GM18507 (cell line): ENCODE results near the gene WDR46.

Experiments
- DNase-seq: peaks from one replicate; pipeline ENCODE4 v3.0.0; 2011; ENCODE audit warnings: low read depth; ENCODE audit not compliant: insufficient read length; ENCODE audit errors: extremely low spot score
- FAIRE-seq: peaks from 2 replicates; lab custom pipeline; 2011; peaks lifted over from hg19 to GRCh38; lab: Jason Lieb, UNC

The WDR46 gene

DNA sequence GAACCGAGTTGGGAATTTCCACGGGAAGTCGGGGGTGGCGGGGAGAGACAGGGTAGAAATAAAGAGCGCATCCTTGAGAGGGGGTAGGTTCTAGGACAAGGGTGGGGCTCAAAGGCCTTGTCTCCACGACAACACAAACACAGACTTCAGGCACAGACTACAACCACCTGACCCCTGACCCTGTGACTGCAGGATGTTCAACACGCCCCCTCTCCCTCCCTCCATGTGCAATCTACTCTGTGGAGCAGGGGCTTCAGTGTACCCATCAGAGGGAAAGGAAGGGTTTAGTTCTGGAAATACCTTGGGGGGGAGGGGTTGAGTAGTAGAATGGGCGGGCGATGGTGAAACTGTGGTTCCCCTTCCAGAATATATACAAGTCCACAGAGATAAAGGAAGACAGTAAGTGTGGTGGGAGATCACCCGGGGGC is 25.5 kb upstream of the WDR46 start:
- no peak for DNase-seq
- FAIRE-seq = peak; percentile 67

DNA sequence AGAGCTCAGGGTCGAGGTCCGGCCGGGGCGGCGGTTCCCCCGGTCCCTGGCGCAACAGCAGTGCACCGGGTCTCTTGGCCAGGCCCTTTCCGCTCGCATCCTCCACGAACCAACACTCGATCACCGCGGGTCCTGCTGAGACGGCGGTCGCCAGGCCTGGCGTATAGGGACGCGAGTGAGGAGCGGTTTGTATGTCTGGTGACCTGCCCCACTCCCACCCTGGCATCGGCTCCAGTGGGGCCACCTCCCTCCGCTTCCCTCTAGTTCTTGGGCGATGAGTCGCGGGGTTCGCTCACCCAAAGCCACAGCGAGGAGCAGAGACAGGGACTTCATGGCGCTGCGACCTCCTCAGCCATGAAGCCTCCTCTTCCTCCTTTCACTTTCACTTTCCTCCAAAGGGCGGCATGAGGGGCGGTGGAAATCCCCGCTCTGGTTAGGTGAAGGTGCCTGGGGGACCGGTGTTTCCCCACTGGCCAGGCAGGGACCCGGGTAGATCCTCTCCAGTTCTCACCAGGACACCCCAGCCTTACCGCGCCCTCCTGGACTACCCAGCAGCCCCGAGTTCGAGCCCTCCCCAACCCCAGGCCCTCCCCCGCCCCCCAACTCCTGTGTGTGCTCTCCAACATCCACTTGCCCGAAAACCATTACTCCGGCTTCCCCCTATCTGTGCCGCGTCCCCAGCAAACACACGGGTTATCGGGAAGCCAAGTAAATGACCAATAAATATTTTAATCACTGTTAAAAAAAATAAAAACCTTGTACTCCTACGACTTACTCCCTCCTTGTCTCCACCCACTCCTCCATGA is 24.9 kb upstream of the WDR46 start, which contains the start of gene TAPBP:
Gene TAPBP (minus strand): TSS at position 370 of the 806 bp plus-strand sequence. CDS start 37 bp downstream, at position 333.
- peak; percentile 89 for FAIRE-seq

DNA sequence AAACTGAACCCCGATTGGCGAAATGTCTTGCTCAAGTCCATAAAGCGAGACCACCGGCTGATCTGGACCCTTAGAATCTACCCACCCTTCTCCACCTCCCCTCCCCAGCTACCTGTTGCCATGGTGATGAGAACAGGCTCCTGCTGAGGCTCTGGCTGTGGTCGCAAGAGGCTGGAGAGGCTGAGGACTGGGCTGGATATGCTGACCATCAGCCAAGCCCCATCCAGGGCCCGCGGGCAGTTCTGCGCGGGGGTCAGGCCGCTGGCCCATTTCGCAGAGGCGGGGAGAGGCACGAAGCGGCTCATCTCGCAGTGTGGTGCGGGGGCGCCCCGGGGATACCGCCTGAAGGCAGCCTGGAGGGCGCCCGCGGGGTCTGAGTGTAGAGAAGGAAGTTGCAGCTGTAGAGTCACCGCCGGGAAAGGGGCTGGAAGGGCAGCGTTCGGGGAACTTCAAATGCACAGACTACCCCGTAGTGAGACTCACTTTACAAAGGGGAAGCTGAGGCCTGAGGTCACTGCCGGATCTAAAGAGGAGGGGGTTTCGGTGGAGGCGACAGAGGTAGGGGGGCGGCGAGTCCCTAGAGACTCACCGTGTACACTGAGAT is 24.2 kb upstream of the WDR46 start:
- FAIRE-seq = no peak
- no peak for DNase-seq

More for the DNA sequence above, 24.9 kb upstream of the WDR46 start, which contains the start of gene TAPBP:
- DNase-seq = peak; percentile 68

DNA sequence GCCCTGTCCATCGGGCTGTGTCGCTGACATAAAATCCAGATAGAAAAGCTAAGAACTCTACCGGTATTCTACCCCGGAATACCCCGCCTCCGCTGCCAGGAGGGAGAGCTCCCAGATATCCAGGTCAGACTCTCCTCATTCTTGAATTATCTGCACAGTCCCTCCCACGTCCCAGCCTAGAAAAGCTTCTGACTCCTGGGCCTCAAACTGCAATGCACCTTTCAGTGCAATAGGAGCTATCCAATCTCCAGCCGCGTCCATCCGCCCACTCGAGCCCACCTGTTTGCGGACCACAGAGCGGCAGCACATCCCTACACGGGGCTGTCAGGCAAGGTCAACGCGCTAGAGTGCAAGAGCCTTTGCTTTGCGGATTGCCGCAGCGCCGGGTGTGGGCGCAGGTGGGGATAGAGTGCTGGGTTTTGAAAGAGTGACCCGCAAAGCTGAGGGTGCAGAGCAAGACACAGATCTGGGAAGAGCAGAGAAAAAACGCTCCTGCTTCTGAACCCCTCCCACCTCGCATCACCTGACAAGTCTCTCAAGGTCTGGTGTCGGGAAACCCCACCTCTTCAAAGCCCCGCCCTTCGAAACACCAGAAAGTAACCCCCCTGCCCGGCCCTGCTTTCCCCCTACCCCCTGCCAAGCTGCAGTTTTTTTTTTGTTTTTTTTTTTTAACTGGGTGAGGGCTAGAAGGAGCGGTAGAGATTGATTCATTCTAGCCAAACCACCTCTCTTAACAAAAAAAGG is 23.5 kb upstream of the WDR46 start:
- FAIRE-seq (peak; percentile 88), DNase-seq (peak; percentile 71)

DNA sequence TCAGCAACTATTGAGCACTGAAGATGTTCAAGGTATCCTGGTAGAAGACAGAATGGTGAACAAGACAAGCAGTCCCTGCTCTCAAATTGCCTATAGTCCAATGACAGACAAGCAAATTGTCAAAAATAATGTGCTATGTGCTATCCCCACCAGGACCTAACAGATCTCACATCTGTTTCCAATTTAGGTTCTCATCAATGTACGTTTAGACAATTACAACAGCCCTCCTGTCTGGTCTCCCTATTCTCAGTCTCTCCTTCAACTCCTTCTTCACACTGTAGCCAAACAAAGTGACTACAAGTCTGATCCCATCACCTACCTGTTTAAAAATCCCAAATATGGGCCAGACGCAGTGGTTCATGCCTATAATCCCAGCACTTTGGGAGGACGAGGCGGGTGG is 17.3 kb upstream of the WDR46 start:
- no peak for FAIRE-seq
- no peak for DNase-seq

DNA sequence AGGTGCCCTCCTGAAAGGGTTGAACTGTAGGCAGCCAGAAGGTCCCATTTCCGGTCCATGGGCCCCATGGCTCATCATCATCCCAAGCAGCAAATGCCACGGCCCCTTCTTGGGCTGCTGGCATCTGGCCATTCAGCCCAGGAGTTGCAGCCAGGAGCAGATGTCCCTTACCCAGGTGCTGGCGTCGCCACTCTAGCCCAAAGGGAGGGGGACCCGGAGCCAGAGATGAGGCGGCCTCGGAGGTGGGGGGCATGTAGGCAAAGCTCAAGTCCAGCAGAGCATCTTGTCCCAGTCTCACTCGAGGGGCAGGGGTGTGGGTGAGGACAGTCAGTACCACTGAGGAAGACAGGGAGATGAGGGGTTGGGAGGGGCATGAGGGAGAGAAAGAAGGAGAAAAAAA is 16.0 kb upstream of the WDR46 start:
- FAIRE-seq (no peak), DNase-seq (no peak)

DNA sequence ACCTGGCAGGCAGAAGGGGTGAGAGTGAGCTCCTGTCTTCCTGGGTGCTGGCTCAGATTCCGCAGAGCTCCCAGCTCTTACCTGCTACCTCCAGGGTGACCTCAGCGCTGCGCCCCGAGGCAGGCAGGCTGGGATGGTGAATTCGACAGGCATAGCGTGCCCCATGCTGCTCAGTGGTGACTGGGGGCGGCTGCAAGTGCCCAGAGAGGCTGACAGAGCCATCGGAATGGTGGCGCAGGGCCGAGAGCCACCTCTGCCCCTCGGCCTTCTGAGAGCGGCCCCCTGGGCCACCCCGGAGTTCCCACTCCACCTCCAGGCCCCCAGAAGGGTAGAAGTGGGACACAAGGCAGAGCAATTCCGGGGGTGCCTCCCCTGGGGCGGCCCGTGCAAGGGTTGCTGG is 15.2 kb upstream of the WDR46 start:
- FAIRE-seq (no peak), DNase-seq (no peak)

DNA sequence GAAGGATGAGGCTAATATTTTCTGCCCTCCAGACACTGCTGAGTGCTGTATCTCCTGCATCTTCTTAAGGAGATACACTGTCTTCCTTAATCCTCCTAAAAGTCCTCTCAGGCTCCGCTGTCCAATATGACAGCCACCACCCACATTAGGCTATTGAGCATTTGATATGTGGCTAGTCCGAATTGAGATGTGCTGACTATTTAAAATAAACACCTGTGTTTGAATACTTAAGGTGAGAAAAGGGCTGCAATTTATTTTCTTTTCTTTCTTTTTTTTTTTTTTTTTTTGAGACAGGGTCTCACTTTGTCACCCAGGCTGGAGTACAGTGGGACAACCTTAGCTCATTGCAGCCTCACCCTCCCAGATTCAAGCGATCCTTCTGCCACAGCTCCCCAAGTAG is 12.8 kb upstream of the WDR46 start:
- DNase-seq = no peak
- no peak for FAIRE-seq

DNA sequence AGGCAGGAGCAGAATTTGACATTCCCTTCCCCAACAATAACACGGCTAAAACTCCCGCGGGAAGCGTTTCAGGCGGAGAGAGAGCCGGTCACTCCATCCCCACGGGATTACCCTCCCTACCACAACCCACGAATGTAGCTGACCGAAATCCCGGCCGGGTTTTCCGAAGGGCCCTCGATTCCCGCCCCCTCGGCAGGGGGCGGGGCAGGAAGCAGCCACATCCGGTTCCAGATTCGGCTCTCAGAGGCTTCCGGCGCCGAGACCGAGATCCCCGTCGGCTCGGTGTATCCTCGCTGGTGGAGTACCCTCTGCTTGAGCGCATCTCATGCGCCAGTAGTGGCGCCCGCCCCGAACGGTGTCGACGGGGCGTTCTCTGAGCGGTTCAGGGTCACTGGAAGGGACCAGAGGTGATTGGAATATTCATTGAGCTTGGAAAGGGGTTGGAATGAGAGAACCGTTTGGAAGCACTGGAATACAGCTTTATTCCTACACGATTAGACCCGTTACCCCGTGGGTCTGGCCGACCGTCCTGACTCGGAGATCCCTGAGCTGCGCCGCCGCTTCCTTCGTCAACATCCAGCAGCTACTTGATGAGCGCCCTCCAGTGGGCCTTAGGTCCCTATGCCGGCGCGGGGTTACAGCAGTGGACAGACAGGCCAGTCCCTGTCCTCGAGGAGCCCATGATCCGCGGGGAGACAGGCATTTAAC is 10.4 kb upstream of the WDR46 start:
- DNase-seq = no peak
- peak; percentile 84 for FAIRE-seq

DNA sequence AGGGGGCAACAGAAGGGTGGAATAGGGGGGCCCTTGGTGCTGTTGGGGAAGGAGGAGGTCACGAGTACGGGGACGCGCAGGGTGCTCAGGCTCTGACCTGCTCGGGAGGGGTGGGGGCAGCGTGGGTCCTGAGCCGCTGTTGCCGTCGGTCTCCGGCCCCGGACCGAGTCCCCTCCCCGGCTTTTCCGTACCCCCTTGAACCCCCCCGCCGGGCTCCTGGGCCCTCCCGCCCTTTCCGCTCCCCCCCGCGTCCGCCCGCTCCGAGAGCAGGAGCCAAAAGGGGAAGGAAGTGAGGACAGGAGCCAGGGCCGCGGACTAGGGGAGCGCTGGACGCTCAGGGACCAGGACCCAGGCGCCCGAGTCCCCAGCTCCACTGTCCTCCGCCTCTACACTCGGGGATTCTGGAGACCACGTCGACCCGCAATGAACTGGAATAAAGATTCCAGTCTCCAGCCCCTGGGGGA is 9.8 kb upstream of the WDR46 start, which contains the start of gene RGL2:
Gene RGL2 (minus strand): TSS at position 170 of the 464 bp plus-strand sequence. CDS start 332 bp downstream, outside the sequence.
- no peak for DNase-seq
- FAIRE-seq = no peak

DNA sequence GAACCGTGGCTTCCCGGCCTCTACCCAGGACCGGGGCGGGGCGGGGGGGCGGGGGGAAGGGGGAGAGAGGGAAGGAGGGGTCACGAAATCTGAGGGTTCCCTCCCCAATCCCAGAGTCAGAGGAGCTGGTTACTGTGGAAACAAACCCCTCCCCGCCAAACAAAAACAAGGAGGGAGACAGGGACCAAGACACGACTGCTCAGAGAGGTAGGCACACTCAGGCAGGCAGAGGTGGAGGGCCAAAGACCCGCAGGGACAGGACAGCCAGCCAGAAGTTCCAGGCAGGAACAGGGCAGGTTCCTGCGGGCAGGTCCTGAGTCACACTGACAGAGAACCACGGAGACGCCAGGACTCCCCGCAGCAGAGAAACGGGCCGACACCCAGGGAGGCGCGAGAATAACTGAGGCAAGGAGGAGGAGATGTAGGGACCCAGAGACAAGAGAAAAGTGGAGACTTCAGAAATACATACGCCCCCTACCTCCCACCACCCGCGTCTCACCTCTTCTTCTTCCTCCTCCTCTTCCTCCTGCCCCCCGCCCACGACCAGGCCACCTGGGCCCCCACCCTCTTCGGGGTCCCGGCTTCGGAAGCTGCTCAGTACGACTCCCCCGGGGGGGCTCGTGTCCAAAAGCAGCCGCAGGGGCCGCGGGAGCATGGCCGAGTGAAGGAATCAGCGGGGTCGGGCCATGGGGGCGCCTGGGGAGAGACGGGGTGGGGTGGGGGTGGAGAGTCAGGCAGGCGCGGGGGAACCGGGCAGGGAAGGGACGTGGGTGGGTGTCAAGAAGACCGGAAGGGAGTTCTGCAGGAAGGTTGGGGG is 9.1 kb upstream of the WDR46 start:
- DNase-seq (no peak), FAIRE-seq (peak; percentile 50)

DNA sequence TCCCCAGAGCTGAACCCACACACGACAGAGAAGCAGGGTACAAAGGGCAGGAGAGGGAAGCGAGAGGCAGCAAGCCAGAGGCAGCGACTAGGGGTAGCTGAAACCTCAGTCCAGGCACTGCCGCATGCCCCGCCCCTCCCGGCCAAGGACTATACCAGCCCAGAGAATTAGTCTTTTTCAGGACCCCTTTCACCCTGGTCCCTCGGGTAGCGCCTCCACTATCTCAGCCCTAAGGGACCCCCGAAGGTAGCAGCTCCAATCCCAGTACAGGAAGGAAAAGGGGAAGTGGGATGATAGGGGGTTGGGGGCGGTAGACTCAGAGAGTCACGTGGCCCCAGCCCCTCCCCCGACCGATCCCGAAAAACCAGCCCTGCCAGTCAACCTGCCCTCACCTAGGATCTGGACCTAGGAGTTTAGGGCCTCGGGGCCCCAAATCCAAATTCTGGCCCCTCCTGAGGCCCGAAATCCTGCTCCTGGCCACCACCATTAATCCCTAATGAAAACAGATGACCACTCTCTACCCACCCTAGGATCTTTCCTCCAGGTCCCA is 8.4 kb upstream of the WDR46 start:
- peak; percentile 15 for FAIRE-seq
- DNase-seq = no peak

DNA sequence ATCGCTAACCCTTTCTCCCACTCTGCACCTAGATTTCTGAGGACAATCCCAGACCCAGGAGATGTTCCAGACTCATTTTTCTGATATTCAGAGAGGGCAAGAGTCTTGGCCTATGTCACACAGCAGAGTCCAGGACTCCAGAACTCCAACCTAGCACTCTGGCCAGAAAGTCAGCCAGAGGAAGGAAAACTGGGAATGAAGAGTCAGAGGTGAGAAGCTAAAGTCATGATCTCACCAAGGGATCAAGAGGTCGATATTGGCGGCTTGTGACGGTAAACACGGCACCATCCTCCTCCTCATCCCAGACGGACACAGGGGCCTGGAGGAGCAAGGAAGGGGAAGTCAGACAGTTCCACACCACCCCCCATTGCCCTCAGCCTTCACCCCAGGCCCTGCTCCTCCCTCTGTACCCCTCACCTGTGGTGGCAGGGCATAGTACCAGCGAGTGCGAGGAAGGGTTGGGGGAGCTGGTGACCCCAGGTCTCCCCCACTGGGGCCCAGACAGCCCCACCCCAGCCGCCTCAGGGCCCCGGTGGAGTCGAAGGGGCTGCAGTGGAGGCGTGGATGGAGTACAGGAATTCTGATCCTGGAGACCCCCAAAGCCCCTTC is 7.9 kb upstream of the WDR46 start:
- DNase-seq = no peak
- no peak for FAIRE-seq

DNA sequence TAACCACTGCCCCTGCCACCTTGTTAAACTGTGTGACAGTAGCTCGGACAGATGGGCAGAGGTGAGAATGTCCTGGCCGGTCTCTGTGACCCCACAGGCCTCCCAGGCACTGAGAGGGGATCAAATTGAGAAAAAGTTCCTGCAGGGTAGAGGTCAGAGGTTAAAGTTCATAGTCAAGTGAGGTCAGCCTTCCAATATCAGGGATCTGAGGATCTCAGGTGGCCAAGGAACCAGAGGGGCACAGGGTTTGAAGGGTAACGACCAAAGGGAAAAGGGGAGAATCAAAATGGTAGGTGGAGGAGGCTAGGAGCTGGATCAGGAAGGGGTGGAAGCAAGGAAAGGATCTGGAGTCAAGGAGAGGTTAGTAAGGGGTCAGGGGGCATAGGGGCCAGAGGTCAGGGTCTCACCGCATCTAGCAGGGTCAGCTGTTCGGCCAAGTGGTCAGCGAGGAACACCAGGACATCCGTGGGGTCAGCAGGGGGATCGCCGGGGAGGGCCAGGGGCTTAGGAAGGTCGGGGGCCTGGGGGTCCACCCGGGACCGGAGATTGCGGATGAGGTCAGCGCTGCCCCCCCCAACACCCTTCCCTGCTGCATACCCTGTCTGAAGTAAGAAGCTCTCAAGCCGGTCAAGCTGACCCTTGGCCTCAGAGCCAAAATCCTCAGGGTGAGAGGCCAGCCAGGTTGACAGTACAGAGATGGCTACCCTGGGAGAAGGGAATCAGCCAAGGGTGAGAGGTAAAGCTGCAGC is 6.8 kb upstream of the WDR46 start:
- FAIRE-seq (no peak), DNase-seq (no peak)

DNA sequence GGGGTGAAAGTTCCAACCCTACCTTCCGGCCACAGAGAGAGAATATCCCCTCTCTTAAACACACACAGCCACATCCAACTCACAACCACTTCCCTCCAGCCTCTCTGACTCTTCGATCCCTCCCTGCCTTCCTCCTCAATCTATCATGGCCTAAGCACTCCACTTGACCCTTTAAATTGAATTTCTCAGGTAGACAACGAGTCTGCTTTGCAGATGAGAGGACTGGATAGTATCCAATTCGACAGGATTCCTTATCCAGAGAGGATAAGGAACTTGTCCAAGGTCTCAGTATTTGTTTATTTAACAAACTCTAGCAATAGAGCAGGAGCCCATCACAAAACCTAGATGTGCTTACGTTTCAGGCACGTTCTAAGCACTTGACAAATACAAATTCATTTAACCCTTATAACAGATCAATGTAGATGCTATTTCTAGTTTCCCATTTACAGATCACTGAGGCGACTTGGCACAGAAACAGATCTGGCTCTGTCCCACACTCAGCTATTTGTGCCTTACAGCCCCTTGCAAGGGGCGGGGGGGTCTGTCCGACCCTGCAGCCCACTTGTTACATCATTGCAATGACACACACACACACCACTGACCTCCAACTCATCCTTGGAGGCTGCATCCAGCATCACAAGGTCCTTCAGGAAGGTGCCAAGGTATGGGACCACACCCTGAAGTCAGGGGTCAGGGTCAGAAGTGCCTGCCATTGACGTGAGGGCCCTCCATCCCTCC is 5.2 kb upstream of the WDR46 start:
- FAIRE-seq (no peak), DNase-seq (no peak)

DNA sequence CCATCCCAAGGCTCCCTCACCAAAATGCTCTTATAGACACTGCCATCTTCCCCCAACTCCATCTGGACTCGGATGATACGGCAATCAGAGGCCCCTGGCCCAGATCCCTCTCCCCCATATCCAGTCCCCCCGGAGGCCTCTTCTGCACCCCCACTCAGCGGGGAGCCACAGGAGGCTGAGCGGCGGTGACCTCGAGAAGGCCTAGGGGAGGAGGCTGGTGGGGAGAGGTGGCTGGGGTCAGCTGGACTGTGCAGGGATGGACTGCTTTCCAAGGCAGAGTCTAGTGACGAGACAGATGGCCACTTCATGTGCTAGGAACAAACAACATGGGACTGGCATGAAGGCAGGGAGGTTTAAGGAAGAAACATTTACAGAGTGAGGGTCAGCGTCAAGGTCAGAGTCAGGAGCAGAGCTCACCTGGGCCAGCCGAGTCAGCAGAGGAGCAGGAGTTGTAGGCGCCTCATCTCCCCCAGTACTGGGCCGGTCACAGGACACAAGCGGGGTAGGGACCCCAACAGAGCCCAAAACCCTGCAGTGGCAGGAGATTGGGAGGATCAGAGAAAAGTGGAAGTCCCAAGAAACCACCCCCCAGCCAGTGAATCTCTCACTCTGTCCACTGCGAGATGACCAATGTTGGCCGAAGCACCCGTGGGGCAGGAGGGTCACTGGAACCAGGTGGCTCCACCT is 4.1 kb upstream of the WDR46 start:
- FAIRE-seq = no peak
- no peak for DNase-seq
